Keratinocyte (primary cell): ENCODE results near the gene TRAF3. TPM values are rescaled to one million over a fixed set of nuclear protein-coding genes. Genes with fewer than 3 reads are reported as not detected.

Source experiments
- DNase-seq: peaks from one replicate; pipeline ENCODE4 v3.0.0-alpha.2; 2011; ENCODE audit warnings: low read depth, missing footprints, low spot score
- FAIRE-seq: peaks from 2 replicates; lab custom pipeline; 2011; peaks lifted over from hg19 to GRCh38; lab: Jason Lieb, UNC
- H2AFZ ChIP-seq: 2 replicates; pipeline ENCODE4 v1.6.0; 2012; ENCODE audit warnings: low read length, control low read depth, inconsistent platforms; ENCODE audit not compliant: control insufficient read depth
- H3K27ac ChIP-seq: 2 replicates; pipeline ENCODE4 v1.5.1; 2011; ENCODE audit warnings: low read length; ENCODE audit not compliant: control insufficient read depth, insufficient read depth
- H3K27me3 ChIP-seq: 3 replicates; pipeline ENCODE4 v1.6.0; 2011; ENCODE audit warnings: low read length; ENCODE audit not compliant: control insufficient read depth, insufficient read depth; ENCODE audit errors: extremely low read depth
- H3K36me3 ChIP-seq, 2 experiments: 2 replicates in 1 of 2; 3 replicates in 1 of 2; pipeline ENCODE4 v1.5.1; 2011; ENCODE audit warnings: low read length in 2 of 2, mild to moderate bottlenecking in 1 of 2; ENCODE audit not compliant: control insufficient read depth in 2 of 2, insufficient read depth in 2 of 2; ENCODE audit errors: extremely low read depth in 1 of 2
- H3K4me1 ChIP-seq: 3 replicates; pipeline ENCODE4 v1.5.1; 2011; ENCODE audit warnings: low read length; ENCODE audit not compliant: control insufficient read depth, insufficient read depth; ENCODE audit errors: extremely low read depth
- H3K4me2 ChIP-seq: 3 replicates; pipeline ENCODE4 v1.6.0; 2011; ENCODE audit warnings: low read depth, low read length; ENCODE audit not compliant: control insufficient read depth, insufficient read depth; ENCODE audit errors: extremely low read depth
- H3K4me3 ChIP-seq, 3 experiments: fragments of 200-600 bp in 1 of 3; sonication (generic) in 1 of 3; 2 replicates in 2 of 3; 3 replicates in 1 of 3; pipeline ENCODE4 v1.5.1; 2011 to 2016; ENCODE audit warnings: low read length in 3 of 3, mild to moderate bottlenecking in 3 of 3, control low read depth in 2 of 3, inconsistent platforms in 1 of 3, low read depth in 1 of 3, mixed read lengths in 1 of 3, mixed run types in 1 of 3, moderate library complexity in 1 of 3; ENCODE audit not compliant: control insufficient read depth in 2 of 3, insufficient read depth in 2 of 3; ENCODE audit errors: extremely low read depth in 1 of 3
- H3K79me2 ChIP-seq: 2 replicates; pipeline ENCODE4 v1.6.0; 2012; ENCODE audit warnings: low read length; ENCODE audit not compliant: control insufficient read depth, insufficient read depth
- H3K9ac ChIP-seq: 3 replicates; pipeline ENCODE4 v1.6.0; 2011; ENCODE audit warnings: low read length; ENCODE audit not compliant: control insufficient read depth, insufficient read depth; ENCODE audit errors: extremely low read depth
- H3K9me1 ChIP-seq: 3 replicates; pipeline ENCODE4 v1.6.0; 2011; ENCODE audit warnings: low read length; ENCODE audit not compliant: control insufficient read depth, insufficient read depth; ENCODE audit errors: extremely low read depth
- H3K9me3 ChIP-seq: 2 replicates; pipeline ENCODE4 v1.5.1; 2012; ENCODE audit warnings: low read depth, low read length; ENCODE audit not compliant: control insufficient read depth
- H4K20me1 ChIP-seq: 3 replicates; pipeline ENCODE4 v1.6.0; 2011; ENCODE audit warnings: low read length; ENCODE audit not compliant: control insufficient read depth, insufficient read depth; ENCODE audit errors: extremely low read depth
- CTCF ChIP-seq, 3 experiments: IDR thresholded peaks in 1 of 3; conservative IDR thresholded peaks in 1 of 3; optimal IDR thresholded peaks in 1 of 3; 2 replicates in 2 of 3; 3 replicates in 1 of 3; pipeline versions ENCODE3 to v1.5.1; 2011; ENCODE audit warnings: low read length in 3 of 3, mild to moderate bottlenecking in 3 of 3, moderate library complexity in 2 of 3, control low read depth in 1 of 3, inconsistent platforms in 1 of 3; ENCODE audit not compliant: insufficient read depth in 2 of 3; ENCODE audit errors: extremely low read depth in 1 of 3
- EZH2 ChIP-seq: IDR thresholded peaks from one replicate; pipeline ENCODE4 v1.6.1; 2012; ENCODE audit warnings: inconsistent platforms, mild to moderate bottlenecking, low read length, moderate library complexity
- dilution Hi-C: fragments of 300-500 bp; cut with MboI; formaldehyde crosslinking; loops from one replicate; pipeline ENCODE4 v1.7.0; 2020; ENCODE audit warnings: low sequenced_read_pairs; ENCODE audit not compliant: extremely low pct_ligation_motif_present
- polyA plus RNA-seq, 5 experiments: library from polyadenylated mRNA; depleted of rRNA in 3 of 5; stranded (reverse) in 3 of 5; stranded (forward) in 1 of 5; unstranded in 1 of 5; fragments of >200 nt; gene quantifications; 1 replicate in 1 of 5; 2 replicates in 3 of 5; 3 replicates in 1 of 5; pipeline versions ENCODE4 v1.2.1 to v1.2.3, GENCODE V29; 2011 to 2012; ENCODE audit warnings: missing spikeins in 2 of 5, low read depth in 1 of 5, low replicate concordance in 1 of 5

TRAF3 gene
- polyA plus RNA-seq, 1 donor (not counting 4 experiments of a cell fraction or from before 2014, with no cell fraction given): 12.5 TPM

DNA sequence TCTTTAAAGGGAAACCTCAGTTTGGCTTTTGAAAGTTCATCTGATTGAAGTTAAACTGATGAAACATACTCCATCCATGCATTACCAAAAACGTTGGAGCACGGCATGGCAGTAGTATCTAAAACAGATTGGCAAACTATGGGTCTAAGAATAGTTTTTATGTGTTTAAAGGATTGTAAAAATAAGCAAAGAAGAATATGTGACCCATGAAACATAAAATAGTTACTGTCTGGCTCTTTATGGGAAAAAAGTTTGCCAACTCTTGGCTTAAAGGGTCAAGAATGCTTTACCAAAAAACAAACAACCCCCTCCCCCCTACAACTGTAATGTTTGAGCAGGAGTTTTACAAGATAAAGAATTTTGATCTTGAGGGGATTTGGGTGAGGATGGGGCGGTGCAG lies 32.6 kb downstream of the TRAF3 start:
- Histone ChIP-seq H3K9me3 (no peaks in the 10 kb centered on the region), H3K4me3 (no peak overlapping the region), H3K9me1 (no peaks in the 10 kb centered on the region), H3K79me2 (peaks cover 37% of the 10 kb centered on the region), H3K27me3 (no peaks in the 10 kb centered on the region), H3K27ac (no peak overlapping the region), H4K20me1 (peaks cover 3% of the 10 kb centered on the region), H3K36me3 (no peaks in the 10 kb centered on the region), H2AFZ (no peak overlapping the region), H3K4me1 (peaks cover 10% of the 10 kb centered on the region), H3K4me2 (no peak overlapping the region), H3K9ac (no peak overlapping the region)
- no peak for TF ChIP-seq EZH2
- no peak for TF ChIP-seq CTCF (optimal IDR thresholded peaks at IDR 0.05 in 1 of 3, IDR thresholded peaks at IDR 0.05 in 1 of 3, conservative IDR thresholded peaks at IDR 0.05 in 1 of 3; ENCODE audit: extremely low read depth in 1 of 3, insufficient read depth in 2 of 3, low read length in 3 of 3)
- dilution Hi-C loops: no loop called here
- DNase-seq (no peak), FAIRE-seq (no peak)

DNA sequence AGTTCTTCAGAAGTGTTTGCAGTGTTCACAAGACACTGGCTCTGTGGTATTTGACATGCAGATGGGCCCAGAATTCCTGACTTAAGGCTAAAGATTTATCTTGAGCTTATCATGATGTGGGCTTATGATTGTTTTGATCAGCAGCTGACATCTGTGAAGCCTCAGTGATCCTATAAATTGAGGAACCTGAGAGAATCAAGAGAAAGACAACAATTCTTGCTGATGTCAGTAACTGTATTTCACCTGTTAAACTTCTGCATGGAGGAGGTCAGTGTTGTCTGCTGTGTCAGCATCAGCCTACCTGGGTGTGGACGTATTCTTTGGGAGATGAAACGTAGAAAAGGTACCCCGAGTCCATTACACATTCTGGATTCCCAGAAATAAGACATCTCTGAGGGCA lies 33.3 kb downstream of the TRAF3 start:
- Histone ChIP-seq H3K79me2 (peaks cover 38% of the 10 kb centered on the region), H3K4me1 (peaks cover 10% of the 10 kb centered on the region), H3K27ac (no peak overlapping the region), H3K9me1 (no peaks in the 10 kb centered on the region), H3K36me3 (no peaks in the 10 kb centered on the region), H3K4me3 (no peak overlapping the region), H4K20me1 (peaks cover 3% of the 10 kb centered on the region), H3K27me3 (no peaks in the 10 kb centered on the region), H3K9ac (no peak overlapping the region), H3K4me2 (no peak overlapping the region), H2AFZ (no peak overlapping the region), H3K9me3 (no peaks in the 10 kb centered on the region)
- TF ChIP-seq CTCF (optimal IDR thresholded peaks at IDR 0.05 in 1 of 3, IDR thresholded peaks at IDR 0.05 in 1 of 3, conservative IDR thresholded peaks at IDR 0.05 in 1 of 3; ENCODE audit: extremely low read depth in 1 of 3, insufficient read depth in 2 of 3, low read length in 3 of 3) (no peak), EZH2 (no peak)
- FAIRE-seq: no peak
- no peak for DNase-seq
- dilution Hi-C loops: no loop called here
